DMS53 (cell line): ENCODE data around the gene PML.
"Not testable (repeated sequence)": the region's sequence is repeated elsewhere in the genome, so short reads cannot be mapped to it uniquely, and the experiment has no call there.

Source experiments
- DNase-seq: peaks from one replicate; lab custom pipeline; 2025; lab: John Stamatoyannopoulos, UW

PML gene

GRCh38 chr15:74056330-74056729 is 61.8 kb downstream of the PML start:
- DNase-seq = not testable (repeated sequence)

GRCh38 chr15:74059050-74059833 is 64.7 kb downstream of the PML start:
- not testable (repeated sequence) for DNase-seq

- no peak for DNase-seq
Measured at GRCh38 chr15:74060251-74060650, 65.7 kb downstream of the PML start.

DNA sequence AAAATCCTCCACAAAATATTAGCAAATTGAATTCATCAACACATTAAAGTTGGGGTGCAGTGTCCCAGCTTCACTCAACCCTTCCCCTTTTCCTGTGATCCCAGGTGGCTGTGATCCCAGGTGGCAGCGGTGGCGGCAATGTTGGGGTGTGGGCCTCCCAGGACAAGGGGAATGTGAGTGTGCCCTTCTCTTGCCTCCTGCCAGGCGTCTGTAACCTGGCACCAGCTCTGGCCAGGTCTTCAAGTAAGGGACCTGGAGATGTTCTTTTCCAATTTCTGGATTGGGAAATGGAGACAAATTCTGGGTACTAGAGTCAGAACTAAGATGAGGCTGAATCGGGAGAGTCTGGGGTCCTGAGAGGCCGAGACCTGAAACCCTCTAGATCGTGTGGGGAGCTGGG is 67.7 kb downstream of the PML start:
- no peak for DNase-seq

GRCh38 chr15:74062671-74063070 is 68.2 kb downstream of the PML start:
- no peak for DNase-seq

- DNase-seq = not testable (repeated sequence)
Measured at GRCh38 chr15:74063425-74064146, 69.1 kb downstream of the PML start.

DNA sequence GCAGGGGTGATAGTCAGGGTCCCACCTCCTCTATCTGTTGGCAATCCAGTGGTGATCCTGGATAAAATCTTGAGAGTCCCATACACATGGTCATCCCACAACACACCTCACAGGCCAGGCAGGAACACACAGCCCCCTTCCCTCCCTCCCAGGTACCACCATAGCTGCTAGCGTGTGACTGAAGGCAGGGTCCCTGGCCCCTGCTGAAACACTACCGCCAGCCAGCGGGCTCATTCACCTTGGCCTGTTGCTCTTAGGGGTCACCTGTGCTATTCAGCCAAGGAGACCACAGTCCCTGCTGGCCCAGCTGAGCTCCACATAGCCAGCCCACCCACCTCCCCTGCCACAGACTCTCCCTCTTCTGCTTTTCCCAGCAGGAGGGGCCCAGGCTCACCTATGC is 69.7 kb downstream of the PML start:
- not testable (repeated sequence) for DNase-seq

DNA sequence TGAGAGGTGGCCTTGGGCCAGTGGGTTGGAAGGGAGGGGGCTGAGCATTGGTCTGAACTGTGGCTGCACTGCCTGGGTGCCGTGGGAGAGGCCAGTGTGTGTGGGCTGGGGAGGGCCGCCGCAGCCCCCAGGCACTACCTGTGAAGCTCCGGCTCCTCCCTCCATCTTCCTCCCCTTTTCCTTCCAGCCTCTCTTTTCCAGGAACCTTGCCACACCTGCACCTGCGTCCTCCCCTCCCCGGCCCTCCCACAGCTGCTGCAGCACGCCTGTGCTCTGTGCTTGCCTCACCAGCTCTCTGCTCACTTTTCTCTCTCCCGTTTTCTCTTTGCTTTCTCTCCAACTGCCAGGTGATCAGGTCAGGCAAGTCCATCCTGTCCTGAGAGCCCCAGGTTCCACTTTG is 70.3 kb downstream of the PML start:
- DNase-seq = not testable (repeated sequence)

- DNase-seq = not testable (repeated sequence)
Measured at GRCh38 chr15:74065684-74066411, 71.3 kb downstream of the PML start.

DNA sequence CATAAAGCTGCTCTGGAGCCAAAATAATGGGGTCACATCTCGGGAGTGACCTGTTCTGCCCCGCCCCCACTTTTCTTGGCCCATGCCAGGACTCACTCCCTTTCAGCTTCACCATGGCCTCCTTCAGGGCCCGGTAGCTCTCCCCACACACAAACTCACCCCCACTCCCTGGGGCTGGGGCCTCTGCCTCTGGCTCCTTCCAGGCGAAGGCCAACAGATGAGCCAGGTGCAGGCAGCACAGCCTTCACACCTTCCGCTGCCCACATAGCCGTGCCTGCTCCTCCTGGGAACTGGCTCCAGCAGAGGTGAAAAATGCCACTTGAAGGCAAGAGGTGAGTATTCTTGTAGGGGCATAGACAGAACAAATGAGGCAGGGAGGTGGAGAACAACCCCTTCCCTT is 77.1 kb downstream of the PML start:
- DNase-seq = not testable (repeated sequence)

DNA sequence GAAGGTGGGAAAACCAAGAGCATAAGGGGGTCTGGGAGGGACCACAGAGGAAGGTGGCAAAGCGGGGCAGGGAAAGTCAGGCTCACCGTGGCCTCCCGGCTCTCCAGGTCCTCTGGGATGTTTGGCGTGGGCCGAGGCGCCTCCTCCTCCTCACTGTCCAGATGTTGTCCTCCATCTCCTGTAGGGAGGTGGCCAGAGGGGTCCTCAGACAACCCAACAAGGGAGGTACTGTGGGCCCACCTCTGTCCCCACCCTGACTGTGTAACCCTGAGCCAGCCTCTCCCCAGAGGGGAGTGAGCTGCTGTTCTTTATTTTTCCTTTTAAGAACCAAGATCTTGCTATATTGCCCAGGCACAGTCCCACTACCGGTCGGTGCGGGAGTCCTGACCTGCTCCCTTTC is 77.6 kb downstream of the PML start:
- not testable (repeated sequence) for DNase-seq

DNA sequence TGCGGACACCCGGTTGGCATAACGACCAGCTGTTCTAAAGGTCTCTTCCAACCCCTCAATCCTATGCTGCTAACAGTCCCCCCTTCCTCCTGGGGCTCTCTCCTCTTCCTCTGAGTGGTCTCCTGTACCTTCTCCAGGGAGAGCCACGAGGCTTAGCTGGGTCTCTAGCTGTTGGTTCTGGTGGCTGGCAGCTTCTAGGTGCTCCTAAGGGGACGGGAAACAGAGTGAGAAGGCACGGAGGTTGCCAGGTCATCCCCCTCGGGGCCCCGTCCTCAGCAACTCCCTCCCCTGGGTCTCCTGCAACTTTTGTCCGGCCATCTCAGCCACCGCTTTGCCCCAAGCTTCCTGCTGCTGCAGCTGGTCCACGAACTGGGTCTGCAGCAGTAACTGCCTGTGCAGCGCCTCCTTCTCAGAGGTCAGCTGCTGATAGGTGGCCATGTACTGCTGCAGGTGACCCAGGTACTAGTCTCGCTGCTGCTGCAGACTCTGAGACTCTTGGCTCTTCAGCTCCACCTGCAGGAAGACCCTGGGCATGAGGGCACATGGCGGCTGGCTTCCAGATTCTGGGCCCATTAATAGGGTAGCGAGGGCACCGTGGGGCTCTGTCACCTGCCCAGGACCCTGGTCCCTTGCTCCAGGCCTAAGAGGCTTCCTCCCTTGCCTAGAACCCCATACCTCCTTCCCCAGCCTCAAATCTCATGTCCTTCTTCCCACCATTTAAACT is 78.3 kb downstream of the PML start:
- not testable (repeated sequence) for DNase-seq

- DNase-seq = not testable (repeated sequence)
Measured at GRCh38 chr15:74075781-74076180, 81.3 kb downstream of the PML start.

DNA sequence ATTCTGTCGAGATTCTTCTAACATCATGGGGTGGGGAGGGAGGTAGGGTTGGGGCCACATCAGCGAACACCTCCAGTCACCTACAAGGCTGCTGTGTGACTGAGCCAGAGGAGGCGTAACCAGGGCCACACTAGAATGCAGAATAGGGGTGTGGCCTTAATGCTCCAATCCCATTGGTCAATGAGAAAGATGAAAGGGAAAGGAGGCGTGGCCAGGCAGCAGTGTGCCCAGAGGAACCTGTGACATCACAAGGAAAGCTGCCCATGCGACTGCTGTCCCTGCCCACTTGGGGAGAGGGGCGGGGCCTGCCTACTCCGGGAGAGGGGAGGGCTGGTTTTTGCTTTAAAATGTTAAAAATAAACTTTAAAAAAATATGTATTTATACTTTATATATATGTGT is 87.9 kb downstream of the PML start, which contains the start of gene GOLGA6A:
Gene GOLGA6A (minus strand): TSS at position 101 of the 400 bp plus-strand sequence. CDS start 41 bp downstream, at position 60.
- DNase-seq = not testable (repeated sequence)

DNA sequence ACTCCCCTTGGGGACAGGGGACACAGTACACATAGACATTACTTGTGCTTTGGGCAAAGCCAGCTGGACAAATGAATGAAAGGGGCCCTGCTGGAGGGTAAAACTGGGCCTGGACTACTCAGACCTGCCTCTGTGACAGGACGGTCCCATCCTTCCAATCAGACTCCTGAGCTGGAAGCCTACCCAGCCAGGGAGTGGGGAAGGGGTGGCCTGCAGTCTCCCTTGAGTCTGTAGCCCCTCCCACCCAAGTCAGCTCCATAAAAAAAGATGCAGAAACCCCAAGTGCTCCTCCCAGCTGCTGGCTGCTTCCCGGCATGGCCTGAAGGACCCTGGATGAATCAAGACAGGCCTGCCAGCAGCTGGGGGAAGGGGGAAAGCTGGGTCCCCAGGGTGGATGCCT is 100.1 kb downstream of the PML start:
- not testable (repeated sequence) for DNase-seq

- not testable (repeated sequence) for DNase-seq
Measured at GRCh38 chr15:74095610-74096009, 101.1 kb downstream of the PML start.

GRCh38 chr15:74096753-74097474 is 102.4 kb downstream of the PML start:
- DNase-seq = not testable (repeated sequence)
